Measurements from ENCODE around the gene MATR3.

- TF ChIP-seq CTCF (conservative IDR thresholded peaks at IDR 0.05) (no peak), EZH2 (IDR thresholded peaks at IDR 0.05; ENCODE audit: low read depth) (no peak)
These were observed 386 bp upstream of the MATR3 start for GRCh38 chr5:139293202-139293506.
